ENCODE data around the gene IL12B.
A peak's percentile ranks its signal among the peaks of the same experiment; 100 is the strongest.
"Not testable (repeated sequence)": the region's sequence is repeated elsewhere in the genome, so short reads cannot be mapped to it uniquely, and the experiment has no call there.

The IL12B gene

GRCh38 chr5:159309689-159310433, 20.4 kb downstream of the IL12B start:
- no peak for DNase-seq (ENCODE audit: low read depth)
- H3K4me3 ChIP-seq (ENCODE audit: low read depth, low read length) = no peak overlapping the region
- no peak for TF ChIP-seq CTCF (IDR thresholded peaks at IDR 0.05; ENCODE audit: insufficient read depth, low read depth, low read length, missing control alignments)

- no peak overlapping the region for H3K4me3 ChIP-seq (ENCODE audit: low read depth, low read length)
- DNase-seq (ENCODE audit: low read depth) = no peak
- TF ChIP-seq CTCF (IDR thresholded peaks at IDR 0.05; ENCODE audit: insufficient read depth, low read depth, low read length, missing control alignments) = no peak
Observed at GRCh38 chr5:159304961-159305595, 25.2 kb downstream of the IL12B start.

- no peak overlapping the region for H3K4me3 ChIP-seq (ENCODE audit: low read depth, low read length)
- DNase-seq (ENCODE audit: low read depth) = no peak
- no peak for TF ChIP-seq CTCF (IDR thresholded peaks at IDR 0.05; ENCODE audit: insufficient read depth, low read depth, low read length, missing control alignments)
Observed at GRCh38 chr5:159303286-159303685, 27.0 kb downstream of the IL12B start.

- not testable (repeated sequence) for H3K4me3 ChIP-seq (ENCODE audit: low read depth, low read length)
- DNase-seq (ENCODE audit: low read depth) = peak; percentile 31
Observed at GRCh38 chr5:159301929-159302860, 28.1 kb downstream of the IL12B start.

- DNase-seq (ENCODE audit: low read depth) = no peak
- no peak for TF ChIP-seq CTCF (IDR thresholded peaks at IDR 0.05; ENCODE audit: insufficient read depth, low read depth, low read length, missing control alignments)
Observed at GRCh38 chr5:159301466-159301865, 28.8 kb downstream of the IL12B start.

GRCh38 chr5:159297300-159297699, 33.0 kb downstream of the IL12B start:
- not testable (repeated sequence) for DNase-seq (ENCODE audit: low read depth); H3K4me3 ChIP-seq (ENCODE audit: low read depth, low read length)

More at GRCh38 chr5:159301466-159301865, 28.8 kb downstream of the IL12B start:
- no peak overlapping the region for H3K4me3 ChIP-seq (ENCODE audit: low read depth, low read length)

GRCh38 chr5:159294921-159295320, 35.4 kb downstream of the IL12B start:
- no peak for TF ChIP-seq CTCF (IDR thresholded peaks at IDR 0.05; ENCODE audit: insufficient read depth, low read depth, low read length, missing control alignments)
- no peak for DNase-seq (ENCODE audit: low read depth)
- no peak overlapping the region for H3K4me3 ChIP-seq (ENCODE audit: low read depth, low read length)
